GM23338 (cell line): ENCODE results near the gene MANEAL. TPM values are rescaled to one million over a fixed set of nuclear protein-coding genes. Genes with fewer than 3 reads are reported as not detected.
A peak's percentile ranks its signal among the peaks of the same experiment; 100 is the strongest.

Source experiments
- ATAC-seq: fragments of 200-7000 bp; cut with Tn5 transposase; 3 replicates; pipeline ENCODE4 v1.9.1; 2020
- DNase-seq: peaks from one replicate; pipeline ENCODE4 v3.0.0-alpha.2; 2015; ENCODE audit warnings: low spot score
- H2AFZ ChIP-seq: fragments of 200-600 bp; sonication (generic); 2 replicates; pipeline ENCODE4 v1.8.0; 2016; ENCODE audit warnings: antibody characterized with exemption, mild to moderate bottlenecking, moderate library complexity
- H3F3A ChIP-seq: fragments of 200-600 bp; sonication (generic); replicated peaks from 2 replicates; pipeline ENCODE4 v1.8.0; 2017; ENCODE audit warnings: antibody characterized with exemption, mixed run types, low read depth
- H3K27ac ChIP-seq: fragments of 200-600 bp; sonication (generic); 2 replicates; pipeline ENCODE4 v1.6.1; 2016; ENCODE audit warnings: low read depth
- H3K27me3 ChIP-seq: fragments of 200-600 bp; sonication (generic); 2 replicates; pipeline ENCODE4 v1.8.0; 2016; ENCODE audit warnings: mild to moderate bottlenecking, mixed run types, moderate library complexity; ENCODE audit not compliant: insufficient read depth
- H3K36me3 ChIP-seq: fragments of 200-600 bp; sonication (generic); 2 replicates; pipeline ENCODE4 v1.8.0; 2016; ENCODE audit warnings: mild to moderate bottlenecking; ENCODE audit not compliant: insufficient read depth
- H3K4me1 ChIP-seq: fragments of 200-600 bp; sonication (generic); 2 replicates; pipeline ENCODE4 v1.8.0; 2016; ENCODE audit warnings: mild to moderate bottlenecking, moderate library complexity; ENCODE audit not compliant: insufficient read depth
- H3K4me2 ChIP-seq: fragments of 200-600 bp; sonication (generic); 2 replicates; pipeline ENCODE4 v1.7.1; 2017; ENCODE audit warnings: mixed run types
- H3K4me3 ChIP-seq: fragments of 200-600 bp; sonication (generic); 2 replicates; pipeline ENCODE4 v1.6.1; 2016; ENCODE audit warnings: mixed run types
- H3K79me2 ChIP-seq: fragments of 200-600 bp; sonication (generic); replicated peaks from 2 replicates; pipeline ENCODE4 v1.8.0; 2017; ENCODE audit warnings: mild to moderate bottlenecking; ENCODE audit not compliant: insufficient read depth
- H3K9me2 ChIP-seq: fragments of 200-600 bp; sonication (generic); 2 replicates; pipeline ENCODE4 v1.8.0; 2017; ENCODE audit not compliant: insufficient read depth
- H4K20me1 ChIP-seq: fragments of 200-600 bp; sonication (generic); replicated peaks from 2 replicates; pipeline ENCODE4 v1.8.0; 2017; ENCODE audit warnings: mild to moderate bottlenecking; ENCODE audit not compliant: insufficient read depth
- H3K27ac Mint-ChIP-seq: 2 replicates; pipeline ENCODE4 v1.8.0; 2020; ENCODE audit warnings: inconsistent platforms, mild to moderate bottlenecking, moderate library complexity, mixed read lengths
- H3K27me3 Mint-ChIP-seq: 3 replicates; pipeline ENCODE4 v1.8.0; 2022; ENCODE audit warnings: low read depth, mild to moderate bottlenecking, moderate library complexity, mixed read lengths, inconsistent platforms; ENCODE audit not compliant: insufficient read depth, poor library complexity
- H3K36me3 Mint-ChIP-seq: 3 replicates; pipeline ENCODE4 v1.8.0; 2021; ENCODE audit warnings: low read depth, mild to moderate bottlenecking, inconsistent platforms, moderate library complexity, mixed read lengths
- H3K4me1 Mint-ChIP-seq: 3 replicates; pipeline ENCODE4 v1.8.0; 2020; ENCODE audit warnings: mild to moderate bottlenecking, inconsistent platforms, mixed read lengths
- H3K4me3 Mint-ChIP-seq: 3 replicates; pipeline ENCODE4 v1.8.0; 2021; ENCODE audit warnings: moderate library complexity, mild to moderate bottlenecking, inconsistent platforms, mixed read lengths
- H3K9me3 Mint-ChIP-seq: 3 replicates; pipeline ENCODE4 v1.8.0; 2020; ENCODE audit warnings: moderate library complexity, mild to moderate bottlenecking, inconsistent platforms, mixed read lengths
- CTCF ChIP-seq, 2 experiments: fragments of 200-600 bp in 1 of 2; sonication (generic) in 1 of 2; conservative IDR thresholded peaks; 2 replicates each; pipeline versions ENCODE4 v1.5.1 to v1.6.1; 2016 to 2017; ENCODE audit warnings: antibody characterized with exemption in 2 of 2, low read depth in 2 of 2, mild to moderate bottlenecking in 2 of 2, moderate library complexity in 1 of 2
- EZH2 ChIP-seq: fragments of 200-600 bp; sonication (generic); IDR thresholded peaks from one replicate; pipeline ENCODE4 v1.8.0; 2017; ENCODE audit warnings: antibody characterized with exemption, mild to moderate bottlenecking, low read depth; ENCODE audit not compliant: unreplicated experiment
- ZNF462 ChIP-seq: fragments of 250-450 bp; sonication (Bioruptor Pico); IDR thresholded peaks from 2 replicates; pipeline ENCODE4 v1.5.0; 2020; ENCODE audit warnings: mild to moderate bottlenecking, moderate library complexity
- polyA plus RNA-seq: library from polyadenylated mRNA; unstranded; fragments of >200 nt; fragmentation: Nextera tagmentation; extraction: Ambion mirVana; gene quantifications from 2 replicates; pipeline ENCODE4 v1.2.1, GENCODE V29; 2016
- total RNA-seq: library from RNA; depleted of rRNA; stranded (reverse); fragments of >200 nt; shearing (Covaris generic); gene quantifications from 2 replicates; pipeline ENCODE4 v1.2.3, GENCODE V29; 2014

Gene MANEAL
- total and polyA plus RNA-seq, 2 experiments from 2014 or later: 2.3 to 8.1 TPM

DNA sequence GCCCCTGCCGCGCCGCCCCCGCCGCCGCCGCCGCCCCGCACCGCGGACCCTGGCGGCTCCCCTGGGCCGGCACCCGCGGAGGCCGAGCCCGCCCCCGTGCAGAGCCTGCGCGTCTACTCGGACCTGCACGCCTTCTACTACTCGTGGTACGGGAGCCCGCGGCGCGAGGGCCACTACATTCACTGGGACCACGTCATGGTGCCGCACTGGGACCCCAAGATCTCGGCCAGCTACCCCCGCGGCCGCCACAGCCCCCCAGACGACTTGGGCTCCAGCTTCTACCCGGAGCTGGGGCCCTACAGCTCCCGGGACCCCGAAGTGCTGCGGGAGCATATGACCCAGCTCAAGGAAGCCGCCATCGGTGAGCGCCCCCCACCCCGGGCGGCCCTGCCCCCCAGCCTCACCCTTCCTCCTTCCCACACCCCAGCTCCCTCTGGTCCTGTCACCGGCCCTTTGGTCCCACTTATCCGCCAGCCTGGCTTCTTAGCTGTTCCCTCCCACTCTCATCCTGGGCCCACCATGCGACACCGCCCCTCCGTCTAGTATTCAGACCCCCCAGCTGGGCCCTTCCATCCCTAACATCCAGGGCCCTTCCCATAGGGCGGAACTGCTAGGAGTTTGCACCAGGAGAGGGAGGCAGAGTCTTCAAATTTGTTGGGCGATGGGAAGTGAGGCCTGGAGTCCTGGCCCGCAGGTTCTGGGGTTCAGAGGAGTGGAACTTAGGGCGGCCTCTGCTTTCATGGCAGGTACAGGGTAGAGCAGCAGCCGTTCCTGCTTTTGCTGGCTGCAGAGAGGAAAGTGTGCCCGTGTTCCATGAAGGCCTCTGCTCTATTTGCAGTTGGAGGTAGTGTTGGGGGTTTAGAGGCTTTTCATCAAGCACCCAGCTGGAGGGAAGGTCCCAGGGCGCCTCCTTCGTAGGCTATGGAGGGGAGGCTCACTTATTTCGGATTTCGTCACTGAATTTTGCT, 1.0 kb downstream of the MANEAL start:
- Histone ChIP-seq H3K27me3 (peaks cover 53% of the 10 kb centered on the region), H2AFZ (peak overlapping the region; percentile 76; the same call in 1 of the 2 replicates), H3K9me2 (no peaks in the 10 kb centered on the region), H3F3A (peaks cover 11% of the 10 kb centered on the region; the same call in 1 of the 2 replicates), H3K36me3 (no peaks in the 10 kb centered on the region), H3K4me2 (peak overlapping the region; percentile 81), H4K20me1 (peaks cover 5% of the 10 kb centered on the region; the same call in 1 of the 2 replicates), H3K4me3 (peak overlapping the region; percentile 67), H3K27ac (no peak overlapping the region), H3K79me2 (no peaks in the 10 kb centered on the region), H3K4me1 (peaks cover 6% of the 10 kb centered on the region)
- peak overlapping the region; percentile 74 for H3K4me3 Mint-ChIP-seq
- TF ChIP-seq EZH2: peak; percentile 3
- TF ChIP-seq ZNF462 (CRISPR knock-in tag): no peak
- TF ChIP-seq CTCF (conservative IDR thresholded peaks at IDR 0.05; ENCODE audit: low read depth in 2 of 2): peak; percentile 21 to 54; a peak in 2 of 4 replicates
- DNase-seq: peak; percentile 53
- H3K36me3 Mint-ChIP-seq: peaks cover 11% of the 10 kb centered on the region; the same call in 2 of the 3 replicates
- peak; percentile 27 for ATAC-seq
- H3K4me1 Mint-ChIP-seq: peaks cover 12% of the 10 kb centered on the region
- no peaks in the 10 kb centered on the region for H3K9me3 Mint-ChIP-seq
- H3K27me3 Mint-ChIP-seq: peaks cover 39% of the 10 kb centered on the region
- no peak overlapping the region for H3K27ac Mint-ChIP-seq
